Left lung (tissue), 10 donors: ENCODE data around the gene CLEC18A. TPM values are rescaled to one million over a fixed set of nuclear protein-coding genes. Genes with fewer than 3 reads are reported as not detected.
A peak's percentile ranks its signal among the peaks of the same experiment; 100 is the strongest.

Source experiments
- ATAC-seq: fragments of 200-7000 bp; cut with Tn5 transposase; one replicate; pipeline ENCODE4 v1.9.1; 2020; ENCODE audit warnings: moderate library complexity
- DNase-seq, 4 donors: peaks; one replicate each; pipeline ENCODE4 v3.0.0-alpha.2; 2013 to 2020
- H3K27ac ChIP-seq, 2 donors: fragments of 200-600 bp; sonication (generic) in 1 of 2; one replicate each; pipeline versions ENCODE4 v1.5.0 to v1.8.0; 2020 to 2021
- H3K27me3 ChIP-seq, 2 donors: fragments of 200-600 bp; sonication (generic) in 1 of 2; one replicate each; pipeline versions ENCODE4 v1.5.0 to v1.8.0; 2020 to 2021
- H3K36me3 ChIP-seq, 2 donors: fragments of 200-600 bp; sonication (generic) in 1 of 2; one replicate each; pipeline versions ENCODE4 v1.5.0 to v1.8.0; 2020 to 2021
- H3K4me1 ChIP-seq, 2 donors: fragments of 200-600 bp; one replicate each; pipeline ENCODE4 v1.8.0; 2021
- H3K4me3 ChIP-seq, 2 donors: fragments of 200-600 bp; sonication (generic) in 1 of 2; one replicate each; pipeline versions ENCODE4 v1.5.0 to v1.8.0; 2020 to 2021; ENCODE audit warnings: mild to moderate bottlenecking in 1 of 2
- H3K9me3 ChIP-seq, 2 donors: fragments of 200-600 bp; sonication (generic) in 1 of 2; one replicate each; pipeline versions ENCODE4 v1.5.0 to v1.8.0; 2020 to 2021
- CTCF ChIP-seq, 2 donors: fragments of 200-600 bp; sonication (generic) in 1 of 2; IDR thresholded peaks; one replicate each; pipeline versions ENCODE4 v1.5.0 to v1.8.0; 2021; ENCODE audit warnings: antibody characterized with exemption in 2 of 2
- intact Hi-C, 2 donors: fragments of 100-400 bp; cut with DNase I; formaldehyde crosslinking; loops; one replicate each; pipeline versions ENCODE4 v1.11.2 to v1.14.2; 2022
- polyA plus RNA-seq, 6 donors: library from polyadenylated mRNA; unstranded; fragments of 120-200 nt; gene quantifications; one replicate each; pipeline ENCODE4 v1.2.1, GENCODE V29; 2013; ENCODE audit not compliant: insufficient read length in 6 of 6
- total RNA-seq, 2 donors: library from RNA; stranded (reverse); fragmentation: NEBNext Ultra II Directional; extraction: Animal tissue kit (Norgen Biotek cat#: 25700); gene quantifications; one replicate each; pipeline ENCODE4 v1.2.1, GENCODE V29; 2021
- donor health status: DM: no; HTN: yes; CAD: no.
- donor health status: DM: no; HTN: no; CAD: no.

The CLEC18A gene
- total and polyA plus RNA-seq, 8 donors: 0.60 to 2.6 (median 1.3) TPM

- H3K27me3 ChIP-seq: no peaks in the 10 kb centered on the region
- ATAC-seq (no peak), DNase-seq (no peak)
- no peak for TF ChIP-seq CTCF (IDR thresholded peaks at IDR 0.05)
- H3K27ac ChIP-seq: no peak overlapping the region
- no peaks in the 10 kb centered on the region for H3K9me3 ChIP-seq
- intact Hi-C loops: no loop called here
- H3K4me1 ChIP-seq: no peaks in the 10 kb centered on the region
- peaks cover 0 to 53% of the 10 kb centered on the region in 2 donors for H3K36me3 ChIP-seq
- H3K4me3 ChIP-seq: no peak overlapping the region
These were observed 42.1 kb upstream of the CLEC18A start for GRCh38 chr16:69909043-69909442.

- ATAC-seq: no peak
- Histone ChIP-seq H3K4me3 (no peak overlapping the region), H3K9me3 (no peaks in the 10 kb centered on the region), H3K4me1 (no peaks in the 10 kb centered on the region), H3K36me3 (peaks cover 0 to 52% of the 10 kb centered on the region in 2 donors), H3K27me3 (no peaks in the 10 kb centered on the region), H3K27ac (no peak overlapping the region)
- no peak for DNase-seq
- no peak for TF ChIP-seq CTCF (IDR thresholded peaks at IDR 0.05)
- intact Hi-C loops: no loop called here
These were observed 41.4 kb upstream of the CLEC18A start for GRCh38 chr16:69909760-69910159.

GRCh38 chr16:69910964-69911363, 40.2 kb upstream of the CLEC18A start:
- no peaks in the 10 kb centered on the region for H3K27me3 ChIP-seq
- H3K4me3 ChIP-seq: no peak overlapping the region
- H3K27ac ChIP-seq: no peak overlapping the region
- no peak for ATAC-seq
- peaks cover 0 to 59% of the 10 kb centered on the region in 2 donors for H3K36me3 ChIP-seq
- intact Hi-C loops: no loop called here
- H3K9me3 ChIP-seq: no peaks in the 10 kb centered on the region
- no peak for DNase-seq
- no peaks in the 10 kb centered on the region for H3K4me1 ChIP-seq
- no peak for TF ChIP-seq CTCF (IDR thresholded peaks at IDR 0.05)

GRCh38 chr16:69916462-69916861, 34.7 kb upstream of the CLEC18A start:
- Histone ChIP-seq H3K27ac (no peak overlapping the region), H3K27me3 (no peaks in the 10 kb centered on the region), H3K4me1 (no peaks in the 10 kb centered on the region), H3K9me3 (no peaks in the 10 kb centered on the region), H3K36me3 (peaks cover 0 to 55% of the 10 kb centered on the region in 2 donors), H3K4me3 (no peak overlapping the region)
- ATAC-seq (no peak), DNase-seq (no peak)
- no peak for TF ChIP-seq CTCF (IDR thresholded peaks at IDR 0.05)
- intact Hi-C loops: no loop called here

GRCh38 chr16:69917311-69917710, 33.8 kb upstream of the CLEC18A start:
- ATAC-seq (peak; percentile 13), DNase-seq (no peak)
- Histone ChIP-seq H3K27me3 (no peaks in the 10 kb centered on the region), H3K4me1 (no peaks in the 10 kb centered on the region), H3K27ac (no peak overlapping the region), H3K9me3 (no peaks in the 10 kb centered on the region), H3K4me3 (no peak overlapping the region), H3K36me3 (peaks cover 0 to 52% of the 10 kb centered on the region in 2 donors)
- intact Hi-C loops: no loop called here
- no peak for TF ChIP-seq CTCF (IDR thresholded peaks at IDR 0.05)
